K562 (cell line): ENCODE results near the gene WDR91. TPM values are rescaled to one million over a fixed set of nuclear protein-coding genes. Genes with fewer than 3 reads are reported as not detected.

Experiments used
- BRF2 ChIP-seq: IDR thresholded peaks from 3 replicates; pipeline ENCODE4 v1.6.1; 2011; ENCODE audit warnings: borderline replicate concordance, mild to moderate bottlenecking; ENCODE audit not compliant: insufficient read length, insufficient read depth
- CEBPZ ChIP-seq: fragments of 150-350 bp; IDR thresholded peaks from 2 replicates; pipeline ENCODE4 v1.6.1; 2014; ENCODE audit warnings: low read depth, mild to moderate bottlenecking, low read length, borderline replicate concordance
- FUS ChIP-seq: fragments of 200-400 bp; formaldehyde crosslinking; optimal IDR thresholded peaks from 2 replicates; pipeline ENCODE3; 2017; ENCODE audit warnings: low read depth, low read length
- HDAC2 ChIP-seq: fragments of 450-650 bp; IDR thresholded peaks from 2 replicates; pipeline ENCODE4 v1.6.1; 2016; ENCODE audit warnings: mild to moderate bottlenecking
- PURB ChIP-seq: sonication (generic); formaldehyde crosslinking; IDR thresholded peaks from 2 replicates; pipeline ENCODE4 v1.9.0; 2021; ENCODE audit warnings: low read depth, mild to moderate bottlenecking, missing genetic modification reagents
- RNF2 ChIP-seq: sonication (generic); IDR thresholded peaks from 2 replicates; pipeline ENCODE4 v1.6.1; 2016
- SP2 ChIP-seq: IDR thresholded peaks from 2 replicates; pipeline ENCODE4 v1.6.1; 2011; ENCODE audit warnings: mild to moderate bottlenecking, low read depth, low read length, moderate library complexity; ENCODE audit not compliant: poor library complexity, severe bottlenecking; ENCODE audit errors: extremely low read depth
- SPI1 ChIP-seq: IDR thresholded peaks from 2 replicates; pipeline ENCODE4 v1.6.1; 2011; ENCODE audit warnings: low read depth, low read length, control low read depth, borderline replicate concordance
- ZC3H11A ChIP-seq: IDR thresholded peaks from 2 replicates; pipeline ENCODE4 v1.6.1; 2012; ENCODE audit warnings: low read depth, low read length, improper control_type of control experiment
- ZNF212 ChIP-seq: fragments of 450-650 bp; formaldehyde crosslinking; IDR thresholded peaks from 2 replicates; pipeline ENCODE4 v1.4.0; 2020; ENCODE audit warnings: mild to moderate bottlenecking
- ZNF407 ChIP-seq: fragments of 450-650 bp; IDR thresholded peaks from 2 replicates; pipeline ENCODE4 v1.6.1; 2016; ENCODE audit warnings: low read depth
- ZNF584 ChIP-seq: fragments of 200-800 bp; sonication (Bioruptor generic); IDR thresholded peaks from 2 replicates; pipeline ENCODE4 v1.6.1; 2016; ENCODE audit warnings: low read depth, mild to moderate bottlenecking, missing genetic modification characterization, missing compliant biosample characterization
- ZNF780A ChIP-seq: fragments of 250-450 bp; sonication (Bioruptor Pico); IDR thresholded peaks from 2 replicates; pipeline ENCODE4 v1.5.0; 2021; ENCODE audit warnings: mild to moderate bottlenecking
- polyA plus RNA-seq, 8 experiments: library from polyadenylated mRNA; depleted of rRNA in 4 of 8; stranded (reverse) in 5 of 8; unstranded in 3 of 8; fragments of >200 nt; fragmentation: Nextera tagmentation in 2 of 8; fragmentation: Illumina TruSeq in 1 of 8; extraction: Ambion mirVana in 2 of 8; extraction: Trizol in 1 of 8; gene quantifications; 2 replicates each; pipeline versions ENCODE4 v1.2.1 to v1.2.3, GENCODE V29; 2011 to 2014; ENCODE audit warnings: inconsistent platforms in 1 of 8, missing spikeins in 1 of 8
- total RNA-seq, 7 experiments: library from RNA; depleted of rRNA in 6 of 7; stranded (reverse); fragments of >200 nt in 6 of 7; fragmentation: Illumina TruSeq in 2 of 7; extraction: Trizol in 2 of 7; gene quantifications; 2 replicates each; pipeline versions ENCODE4 v1.2.1 to v1.2.3, GENCODE V29; 2011 to 2021; ENCODE audit warnings: low replicate concordance in 1 of 7

The WDR91 gene
- total and polyA plus RNA-seq, 9 of the 15 experiments (the other 6 are each of a cell fraction or from before 2014, with no cell fraction given): 1.9 to 18.2 (median 9.8) TPM

- TF ChIP-seq ZNF407 (no peak), FUS (no peak), CEBPZ (no peak), ZNF780A (CRISPR knock-in tag) (no peak), ZC3H11A (no peak), SP2 (no peak), ZNF584 (CRISPR knock-in tag) (no peak), RNF2 (no peak), BRF2 (no peak), SPI1 (no peak), HDAC2 (no peak), ZNF212 (CRISPR knock-in tag) (no peak), PURB (CRISPR knock-in tag) (0 out of 2 replicates have a peak, but pooled peaks have one; percentile 60)
These were observed 42.7 kb downstream of the WDR91 start (continued) for GRCh38 chr7:135168489-135169140.
